Left lung (tissue), 10 donors: Measurements from ENCODE around the gene JPH2. TPM values are rescaled to one million over a fixed set of nuclear protein-coding genes. Genes with fewer than 3 reads are reported as not detected.

Experiments
- ATAC-seq: fragments of 200-7000 bp; cut with Tn5 transposase; one replicate; pipeline ENCODE4 v1.9.1; 2020; ENCODE audit warnings: moderate library complexity
- DNase-seq, 4 donors: peaks; one replicate each; pipeline ENCODE4 v3.0.0-alpha.2; 2013 to 2020
- H3K27ac ChIP-seq, 2 donors: fragments of 200-600 bp; sonication (generic) in 1 of 2; one replicate each; pipeline versions ENCODE4 v1.5.0 to v1.8.0; 2020 to 2021
- H3K27me3 ChIP-seq, 2 donors: fragments of 200-600 bp; sonication (generic) in 1 of 2; one replicate each; pipeline versions ENCODE4 v1.5.0 to v1.8.0; 2020 to 2021
- H3K36me3 ChIP-seq, 2 donors: fragments of 200-600 bp; sonication (generic) in 1 of 2; one replicate each; pipeline versions ENCODE4 v1.5.0 to v1.8.0; 2020 to 2021
- H3K4me1 ChIP-seq, 2 donors: fragments of 200-600 bp; one replicate each; pipeline ENCODE4 v1.8.0; 2021
- H3K4me3 ChIP-seq, 2 donors: fragments of 200-600 bp; sonication (generic) in 1 of 2; one replicate each; pipeline versions ENCODE4 v1.5.0 to v1.8.0; 2020 to 2021; ENCODE audit warnings: mild to moderate bottlenecking in 1 of 2
- H3K9me3 ChIP-seq, 2 donors: fragments of 200-600 bp; sonication (generic) in 1 of 2; one replicate each; pipeline versions ENCODE4 v1.5.0 to v1.8.0; 2020 to 2021
- CTCF ChIP-seq, 2 donors: fragments of 200-600 bp; sonication (generic) in 1 of 2; IDR thresholded peaks; one replicate each; pipeline versions ENCODE4 v1.5.0 to v1.8.0; 2021; ENCODE audit warnings: antibody characterized with exemption in 2 of 2
- intact Hi-C, 2 donors: fragments of 100-400 bp; cut with DNase I; formaldehyde crosslinking; loops; one replicate each; pipeline versions ENCODE4 v1.11.2 to v1.14.2; 2022
- polyA plus RNA-seq, 6 donors: library from polyadenylated mRNA; unstranded; fragments of 120-200 nt; gene quantifications; one replicate each; pipeline ENCODE4 v1.2.1, GENCODE V29; 2013; ENCODE audit not compliant: insufficient read length in 6 of 6
- total RNA-seq, 2 donors: library from RNA; stranded (reverse); fragmentation: NEBNext Ultra II Directional; extraction: Animal tissue kit (Norgen Biotek cat#: 25700); gene quantifications; one replicate each; pipeline ENCODE4 v1.2.1, GENCODE V29; 2021
- donor health status: DM: no; HTN: yes; CAD: no.
- donor health status: DM: no; HTN: no; CAD: no.

JPH2 gene
- total and polyA plus RNA-seq, 8 donors = 0.83 to 7.4 (median 1.4) TPM

GRCh38 chr20:44087051-44087856 is 99.7 kb downstream of the JPH2 start:
- ATAC-seq = no peak
- no peak for TF ChIP-seq CTCF (IDR thresholded peaks at IDR 0.05)
- Histone ChIP-seq H3K27me3 (no peaks in the 10 kb centered on the region), H3K9me3 (no peaks in the 10 kb centered on the region), H3K4me3 (no peak overlapping the region), H3K27ac (no peak overlapping the region), H3K4me1 (peaks cover 0 to 3% of the 10 kb centered on the region in 2 donors), H3K36me3 (no peaks in the 10 kb centered on the region)
- peak in 1 of 4 donors; percentile 25 for DNase-seq
- intact Hi-C loops = loop anchor here in 1 of 2 donors (10.0 kb wide), 1 partner anchor 342 kb away; no protein-coding TSS in a partner anchor

DNA sequence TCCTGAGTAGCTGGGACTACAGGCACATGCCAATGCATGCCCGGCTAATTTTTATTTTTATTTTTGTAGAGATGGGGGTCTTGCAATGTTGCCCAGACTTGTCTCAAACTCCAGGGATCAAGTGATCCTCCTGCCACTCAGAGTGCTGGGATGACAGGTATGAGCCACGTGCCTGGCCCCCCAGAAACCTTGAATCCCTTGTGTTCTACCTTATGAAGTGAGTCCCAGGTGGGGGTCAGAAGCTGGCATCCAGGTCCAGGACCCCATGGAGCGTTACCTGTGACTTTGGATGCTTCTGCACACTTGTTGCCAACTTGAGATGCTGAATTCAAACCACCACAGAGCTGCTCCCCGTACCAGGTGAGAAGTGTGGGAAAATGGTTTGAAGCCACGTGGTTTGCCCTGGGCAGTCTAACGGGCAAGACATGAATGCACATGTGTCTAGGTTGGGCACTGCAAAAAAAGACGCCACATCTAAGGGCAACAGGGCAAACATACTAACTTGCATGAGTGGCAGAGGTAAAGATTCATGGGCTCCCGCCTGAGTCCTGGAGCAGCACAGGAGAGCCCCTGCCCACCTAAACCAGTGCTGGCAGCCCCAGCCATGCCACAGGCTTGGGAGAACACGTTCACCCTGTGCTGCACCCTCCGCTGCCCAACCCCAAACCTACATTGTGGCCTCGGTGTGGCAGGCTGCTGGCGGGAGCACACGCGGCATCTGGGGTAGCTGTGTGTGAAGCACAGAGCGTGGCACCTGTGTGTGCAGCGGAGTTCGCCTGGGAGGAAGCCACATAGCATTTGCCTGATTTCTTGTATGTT is 101.2 kb downstream of the JPH2 start:
- no peak overlapping the region for H3K27ac ChIP-seq
- no peaks in the 10 kb centered on the region for H3K36me3 ChIP-seq
- ATAC-seq = no peak
- H3K27me3 ChIP-seq = no peaks in the 10 kb centered on the region
- no peak for TF ChIP-seq CTCF (IDR thresholded peaks at IDR 0.05)
- H3K9me3 ChIP-seq = no peaks in the 10 kb centered on the region
- no peak overlapping the region for H3K4me3 ChIP-seq
- peaks cover 0 to 6% of the 10 kb centered on the region in 2 donors for H3K4me1 ChIP-seq
- intact Hi-C loops = loop anchor here in 1 of 2 donors (10.0 kb wide), 1 partner anchor 341 kb away; no protein-coding TSS in a partner anchor
- DNase-seq = peak in 1 of 4 donors; percentile 34

DNA sequence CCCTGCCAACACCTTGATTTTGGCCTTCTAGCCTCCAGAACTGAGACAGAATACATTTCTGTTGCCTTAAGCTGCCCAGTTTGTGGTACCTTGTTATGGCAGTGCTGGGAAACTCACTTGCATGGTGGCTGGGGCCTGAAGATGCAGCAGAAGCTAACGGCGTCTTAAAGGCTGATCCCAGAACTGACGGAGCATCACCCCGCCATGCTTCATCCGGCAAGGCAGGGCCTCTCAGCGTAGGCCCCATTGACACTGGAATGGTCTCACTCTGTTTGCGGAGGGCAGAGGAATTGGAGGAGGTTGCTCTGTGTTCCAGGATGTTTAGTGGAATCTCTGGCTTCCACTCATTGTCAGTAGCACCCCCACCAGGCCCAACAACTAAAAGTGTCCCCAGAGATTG is 102.1 kb downstream of the JPH2 start:
- Histone ChIP-seq H3K4me1 (peaks cover 0 to 10% of the 10 kb centered on the region in 2 donors), H3K27ac (no peak overlapping the region), H3K9me3 (no peaks in the 10 kb centered on the region), H3K27me3 (no peaks in the 10 kb centered on the region), H3K4me3 (no peak overlapping the region), H3K36me3 (no peaks in the 10 kb centered on the region)
- no peak for TF ChIP-seq CTCF (IDR thresholded peaks at IDR 0.05)
- ATAC-seq (no peak), DNase-seq (no peak)
- intact Hi-C loops = loop anchor here (5.0 to 10.0 kb wide), 2 partner anchors 338 to 340 kb away; no protein-coding TSS in a partner anchor

DNA sequence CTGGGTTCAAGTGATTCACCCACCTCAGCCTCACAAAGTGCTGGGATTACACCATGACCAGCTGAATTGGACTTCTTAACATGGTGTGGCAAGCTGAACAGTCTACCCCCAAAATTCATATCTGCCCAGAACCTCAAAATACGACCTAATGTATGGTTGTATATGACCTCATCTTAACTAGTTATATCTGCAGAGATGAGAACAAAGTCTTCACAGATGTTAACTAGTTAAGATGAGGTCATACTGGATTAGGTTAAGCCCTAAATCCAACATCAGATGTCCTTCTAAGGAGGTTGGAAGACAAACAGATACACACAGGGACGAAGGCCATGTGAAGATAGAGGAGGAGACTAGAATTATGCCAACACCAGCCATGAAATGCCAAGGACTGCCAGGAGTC is 102.5 kb downstream of the JPH2 start:
- Histone ChIP-seq H3K9me3 (no peaks in the 10 kb centered on the region), H3K4me3 (no peak overlapping the region), H3K36me3 (no peaks in the 10 kb centered on the region), H3K4me1 (peaks cover 0 to 7% of the 10 kb centered on the region in 2 donors), H3K27me3 (no peaks in the 10 kb centered on the region), H3K27ac (no peak overlapping the region)
- no peak for TF ChIP-seq CTCF (IDR thresholded peaks at IDR 0.05)
- intact Hi-C loops = loop anchor here (5.0 to 10.0 kb wide), 2 partner anchors 337 to 340 kb away; no protein-coding TSS in a partner anchor
- DNase-seq (no peak), ATAC-seq (no peak)
